B cell (primary cell): ENCODE measurements around the gene AEBP2.

Source experiments
- EZH2 ChIP-seq: IDR thresholded peaks from 2 replicates; pipeline ENCODE4 v1.6.1; 2012; ENCODE audit warnings: borderline replicate concordance, low read depth, mild to moderate bottlenecking, moderate library complexity, low read length; ENCODE audit not compliant: insufficient read depth, poor library complexity, severe bottlenecking
- TF ChIP-seq, protein P1 (sequence below): fragments of 200-600 bp; IDR thresholded peaks from one replicate; pipeline ENCODE4 v1.8.0; 2022; ENCODE audit warnings: antibody characterized with exemption, mild to moderate bottlenecking

DNA sequence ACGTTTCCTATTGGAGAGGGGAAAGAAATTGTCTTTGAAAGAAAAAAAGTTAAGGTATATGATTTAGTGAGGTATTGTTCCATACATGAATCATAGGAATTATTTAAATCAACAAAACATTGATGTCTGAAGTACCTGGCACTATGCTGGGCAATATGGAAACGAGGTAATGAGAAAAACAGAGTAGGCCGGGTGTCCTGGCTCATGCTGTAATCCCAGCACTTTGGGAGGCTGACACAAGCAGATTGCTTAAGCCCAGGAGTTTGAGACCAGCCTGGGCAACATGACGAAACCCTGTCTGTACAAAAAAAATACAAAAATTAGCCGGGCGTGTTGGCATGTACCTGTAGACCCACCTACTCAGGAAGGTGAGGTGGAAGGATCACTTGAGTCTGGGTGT lies 45.9 kb downstream of the AEBP2 start:
- TF ChIP-seq, protein P1, sequence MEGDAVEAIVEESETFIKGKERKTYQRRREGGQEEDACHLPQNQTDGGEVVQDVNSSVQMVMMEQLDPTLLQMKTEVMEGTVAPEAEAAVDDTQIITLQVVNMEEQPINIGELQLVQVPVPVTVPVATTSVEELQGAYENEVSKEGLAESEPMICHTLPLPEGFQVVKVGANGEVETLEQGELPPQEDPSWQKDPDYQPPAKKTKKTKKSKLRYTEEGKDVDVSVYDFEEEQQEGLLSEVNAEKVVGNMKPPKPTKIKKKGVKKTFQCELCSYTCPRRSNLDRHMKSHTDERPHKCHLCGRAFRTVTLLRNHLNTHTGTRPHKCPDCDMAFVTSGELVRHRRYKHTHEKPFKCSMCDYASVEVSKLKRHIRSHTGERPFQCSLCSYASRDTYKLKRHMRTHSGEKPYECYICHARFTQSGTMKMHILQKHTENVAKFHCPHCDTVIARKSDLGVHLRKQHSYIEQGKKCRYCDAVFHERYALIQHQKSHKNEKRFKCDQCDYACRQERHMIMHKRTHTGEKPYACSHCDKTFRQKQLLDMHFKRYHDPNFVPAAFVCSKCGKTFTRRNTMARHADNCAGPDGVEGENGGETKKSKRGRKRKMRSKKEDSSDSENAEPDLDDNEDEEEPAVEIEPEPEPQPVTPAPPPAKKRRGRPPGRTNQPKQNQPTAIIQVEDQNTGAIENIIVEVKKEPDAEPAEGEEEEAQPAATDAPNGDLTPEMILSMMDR = no peak
- TF ChIP-seq EZH2 = no peak
